K562 (cell line): ENCODE results near the gene RNF222. TPM values are rescaled to one million over a fixed set of nuclear protein-coding genes. Genes with fewer than 3 reads are reported as not detected.

Experiments
- ATAC-seq: fragments of 200-7000 bp; cut with Tn5 transposase; 3 replicates; pipeline ENCODE4 v1.9.1; 2020; ENCODE audit warnings: moderate library complexity
- BruUV-seq: library from RNA; stranded (reverse); fragments of 400-500 nt; replicated peaks from 2 replicates; lab custom pipeline; 2021; lab: Mats Ljungman, UMichigan
- CTCF ChIA-PET: fragments of 300-600 bp; formaldehyde crosslinking; extraction: SDS; loops from one replicate; lab custom pipeline; 2021; ENCODE audit warnings: low intra/inter-chr PET ratio; lab: Yijun Ruan, JAX
- POLR2A ChIA-PET: fragments of 300-600, 350-650 bp; sonication (Branson Sonifier 250); formaldehyde crosslinking; extraction: SDS; loops from one replicate; lab custom pipeline; 2021; ENCODE audit warnings: antibody characterized with exemption, inconsistent platforms; lab: Yijun Ruan, JAX
- DNase-seq, 4 experiments: peaks; one replicate each; pipeline versions ENCODE4 v3.0.0 to v3.0.0-alpha.2; 2011 to 2018; ENCODE audit warnings: low spot score in 3 of 4, mixed read lengths in 3 of 4; ENCODE audit errors: extremely low read depth in 1 of 4
- FAIRE-seq: peaks from 2 replicates; lab custom pipeline; 2011; peaks lifted over from hg19 to GRCh38; lab: Jason Lieb, UNC
- H2AFZ ChIP-seq: 2 replicates; pipeline ENCODE4 v1.6.0; 2011; ENCODE audit warnings: low read depth, low read length, control low read depth, inconsistent platforms
- H3K27ac ChIP-seq: fragments of 200-600 bp; 3 replicates; pipeline ENCODE4 v1.8.0; 2011; ENCODE audit warnings: low read depth, mild to moderate bottlenecking, control low read depth, inconsistent platforms, low read length, moderate library complexity, mixed read lengths; ENCODE audit errors: extremely low read depth
- H3K27me3 ChIP-seq, 2 experiments: fragments of 300-600 bp in 1 of 2; 2 replicates in 1 of 2; 3 replicates in 1 of 2; pipeline versions ENCODE4 v1.6.0 to v1.8.0; 2011; ENCODE audit warnings: inconsistent platforms in 2 of 2, low read length in 2 of 2, mild to moderate bottlenecking in 1 of 2, mixed read lengths in 1 of 2, moderate library complexity in 1 of 2; ENCODE audit not compliant: control insufficient read depth in 2 of 2, insufficient read depth in 2 of 2
- H3K36me3 ChIP-seq: fragments of 300-600 bp; 3 replicates; pipeline ENCODE4 v1.8.0; 2011; ENCODE audit warnings: mild to moderate bottlenecking, low read length, inconsistent platforms; ENCODE audit not compliant: control insufficient read depth, insufficient read depth
- H3K4me1 ChIP-seq, 2 experiments: fragments of 200-600 bp in 1 of 2; replicated peaks in 1 of 2; 2 replicates in 1 of 2; 3 replicates in 1 of 2; pipeline versions ENCODE4 v1.5.1 to v1.8.0; 2011; ENCODE audit warnings: inconsistent platforms in 2 of 2, low read length in 2 of 2, mild to moderate bottlenecking in 1 of 2, mixed read lengths in 1 of 2, moderate library complexity in 1 of 2; ENCODE audit not compliant: control insufficient read depth in 2 of 2, insufficient read depth in 2 of 2
- H3K4me2 ChIP-seq: 2 replicates; pipeline ENCODE4 v1.6.1; 2011; ENCODE audit warnings: low read length, control low read depth, inconsistent platforms, mixed read lengths; ENCODE audit not compliant: insufficient read depth
- H3K4me3 ChIP-seq: fragments of 200-600 bp; sonication (generic), shearing (Covaris generic); 2 replicates; pipeline ENCODE4 v1.5.1; 2016; ENCODE audit warnings: control low read depth, inconsistent platforms
- H3K79me2 ChIP-seq: fragments of 200-600 bp; 3 replicates; pipeline ENCODE4 v1.8.0; 2011; ENCODE audit warnings: low read length, inconsistent platforms; ENCODE audit not compliant: control insufficient read depth, insufficient read depth
- H3K9ac ChIP-seq, 2 experiments: 2 replicates each; pipeline versions ENCODE4 v1.6.0 to v1.6.1; 2011; ENCODE audit warnings: low read depth in 2 of 2, low read length in 2 of 2, control low read depth in 1 of 2, inconsistent platforms in 1 of 2, mild to moderate bottlenecking in 1 of 2, mixed read lengths in 1 of 2; ENCODE audit not compliant: insufficient read depth in 1 of 2
- H3K9me1 ChIP-seq: one replicate; pipeline ENCODE4 v1.6.0; 2011; ENCODE audit warnings: inconsistent platforms, mild to moderate bottlenecking, low read length, moderate library complexity; ENCODE audit not compliant: control insufficient read depth, insufficient read depth
- H3K9me3 ChIP-seq: replicated peaks from 2 replicates; pipeline ENCODE4 v1.5.1; 2011; ENCODE audit warnings: low read depth, low read length, inconsistent platforms; ENCODE audit not compliant: control insufficient read depth, insufficient read depth
- H4K20me1 ChIP-seq: replicated peaks from 2 replicates; pipeline ENCODE4 v1.6.1; 2011; ENCODE audit warnings: low read length, inconsistent platforms, mixed read lengths; ENCODE audit not compliant: control insufficient read depth, insufficient read depth
- CBX2 ChIP-seq: fragments of 200-600 bp; sonication (generic); IDR thresholded peaks from one replicate; pipeline ENCODE4 v1.6.1; 2012; ENCODE audit warnings: mild to moderate bottlenecking, low read length, inconsistent platforms; ENCODE audit not compliant: insufficient read depth, poor library complexity, severe bottlenecking
- STAG1 ChIP-seq: sonication (generic); formaldehyde crosslinking; IDR thresholded peaks from 2 replicates; pipeline ENCODE4 v1.5.0; 2020; ENCODE audit warnings: missing genetic modification reagents, borderline replicate concordance
- ZNF551 ChIP-seq: fragments of 250-450 bp; sonication (Bioruptor Pico); IDR thresholded peaks from 2 replicates; pipeline ENCODE4 v1.5.0; 2021; ENCODE audit warnings: mild to moderate bottlenecking, moderate library complexity
- whole genome bisulfite sequencing: fragments of 100-300 bp; shearing (Covaris generic); methylation state at CpG from one replicate; pipeline ENCODE4 v1.1.6; 2016; ENCODE audit warnings: low coverage, mixed read lengths; ENCODE audit not compliant: insufficient coverage; ENCODE audit errors: missing lambda C conversion rate; 5-methylcytosine and 5-hydroxymethylcytosine counted together
- in situ Hi-C: fragments of 300-500 bp; cut with MboI; formaldehyde crosslinking; loops from 4 replicates; pipeline ENCODE4 v1.15.0; 2018; ENCODE audit warnings: inconsistent platforms, mixed read lengths
- intact Hi-C: fragments of 100-400 bp; cut with micrococcal nuclease; formaldehyde crosslinking; loops from 2 replicates; pipeline ENCODE4 v1.14.2; 2022
- polyA plus RNA-seq, 8 experiments: library from polyadenylated mRNA; depleted of rRNA in 4 of 8; stranded (reverse) in 5 of 8; unstranded in 3 of 8; fragments of >200 nt; fragmentation: Nextera tagmentation in 2 of 8; fragmentation: Illumina TruSeq in 1 of 8; extraction: Ambion mirVana in 2 of 8; extraction: Trizol in 1 of 8; gene quantifications; 2 replicates each; pipeline versions ENCODE4 v1.2.1 to v1.2.3, GENCODE V29; 2011 to 2014; ENCODE audit warnings: inconsistent platforms in 1 of 8, missing spikeins in 1 of 8
- total RNA-seq, 7 experiments: library from RNA; depleted of rRNA in 6 of 7; stranded (reverse); fragments of >200 nt in 6 of 7; fragmentation: Illumina TruSeq in 2 of 7; extraction: Trizol in 2 of 7; gene quantifications; 2 replicates each; pipeline versions ENCODE4 v1.2.1 to v1.2.3, GENCODE V29; 2011 to 2021; ENCODE audit warnings: low replicate concordance in 1 of 7
- TF ChIP-seq, protein P1 (sequence below), 2 experiments: IDR thresholded peaks in 1 of 2; conservative IDR thresholded peaks in 1 of 2; 2 replicates each; pipeline ENCODE4 v1.6.1; 2016; ENCODE audit warnings: low read depth in 2 of 2, mild to moderate bottlenecking in 1 of 2, missing compliant biosample characterization in 1 of 2, missing genetic modification characterization in 1 of 2, moderate library complexity in 1 of 2
- TF ChIP-seq, protein P2 (sequence below), 2 experiments: fragments of 450-650 bp; IDR thresholded peaks; 2 replicates each; pipeline ENCODE4 v1.6.1; 2018; ENCODE audit warnings: mild to moderate bottlenecking in 2 of 2, low read depth in 1 of 2; ENCODE audit not compliant: partially characterized antibody in 2 of 2

The RNF222 gene
- total and polyA plus RNA-seq, 9 of the 15 experiments (the other 6 are each of a cell fraction or from before 2014, with no cell fraction given) = not detected

DNA sequence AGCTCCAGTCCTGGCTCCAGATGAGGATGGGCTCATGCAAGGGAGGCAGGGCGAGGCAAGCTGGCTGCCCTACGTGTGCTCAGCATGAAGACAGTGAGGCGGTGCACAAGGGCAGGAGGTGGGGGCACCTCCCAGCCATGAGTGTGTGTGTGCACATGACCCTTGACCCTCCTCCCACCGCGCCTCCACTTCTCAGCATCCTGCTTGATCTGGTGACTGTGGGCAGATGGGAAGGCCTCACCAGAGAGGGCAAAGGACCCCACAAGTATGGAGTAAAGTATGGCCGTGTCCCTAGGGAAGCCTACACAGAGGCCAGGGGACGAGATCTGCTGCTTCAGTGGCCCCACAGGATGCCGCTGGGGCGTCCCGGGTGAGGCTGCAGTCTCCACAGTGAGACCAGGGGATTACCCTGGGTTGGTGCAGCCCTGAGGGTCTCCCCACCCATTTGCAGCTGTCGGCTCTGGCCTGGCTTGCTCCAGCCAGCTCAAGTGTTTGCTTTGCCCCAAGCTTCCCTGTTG lies 7.9 kb upstream of the RNF222 start:
- Histone ChIP-seq H2AFZ (no peak overlapping the region), H3K27ac (no peak overlapping the region), H3K9ac (no peak overlapping the region)
- intact Hi-C loops = no loop called here
- no peak for TF ChIP-seq ZNF551 (CRISPR knock-in tag)
- no peak for TF ChIP-seq CBX2
- no peak for TF ChIP-seq STAG1 (CRISPR knock-in tag)
- TF ChIP-seq, all 486 proteins: peak for 0
- CTCF ChIA-PET = interaction anchor here (0.7 kb wide), 1 partner anchor 79 kb away, joined by 5 read pairs; no protein-coding TSS in a partner anchor
- Histone ChIP-seq H3K4me1 (peaks cover 5 to 10% of the 10 kb centered on the region in 2 experiments; a peak in 4 of 5 replicates), H3K36me3 (no peaks in the 10 kb centered on the region), H3K9me1 (no peaks in the 10 kb centered on the region), H3K27me3 (no peaks in the 10 kb centered on the region), H4K20me1 (no peaks in the 10 kb centered on the region), H3K79me2 (no peaks in the 10 kb centered on the region), H3K4me3 (no peak overlapping the region), H3K9me3 (no peaks in the 10 kb centered on the region), H3K4me2 (no peak overlapping the region)
- 67% methylated on average over 6 of the region's 11 CpGs for WGBS
- in situ Hi-C loops = loop anchor here (10.0 kb wide), 1 partner anchor 349 kb away; the partner anchor contains the start of gene SPDYE4
- POLR2A ChIA-PET = interaction anchor here (1.1 kb wide), 1 partner anchor 46 kb away, joined by 4 read pairs; no protein-coding TSS in a partner anchor
- DNase-seq = no peak
- no peak for FAIRE-seq
- no TSS peak for BruUV-seq
- ATAC-seq = no peak

DNA sequence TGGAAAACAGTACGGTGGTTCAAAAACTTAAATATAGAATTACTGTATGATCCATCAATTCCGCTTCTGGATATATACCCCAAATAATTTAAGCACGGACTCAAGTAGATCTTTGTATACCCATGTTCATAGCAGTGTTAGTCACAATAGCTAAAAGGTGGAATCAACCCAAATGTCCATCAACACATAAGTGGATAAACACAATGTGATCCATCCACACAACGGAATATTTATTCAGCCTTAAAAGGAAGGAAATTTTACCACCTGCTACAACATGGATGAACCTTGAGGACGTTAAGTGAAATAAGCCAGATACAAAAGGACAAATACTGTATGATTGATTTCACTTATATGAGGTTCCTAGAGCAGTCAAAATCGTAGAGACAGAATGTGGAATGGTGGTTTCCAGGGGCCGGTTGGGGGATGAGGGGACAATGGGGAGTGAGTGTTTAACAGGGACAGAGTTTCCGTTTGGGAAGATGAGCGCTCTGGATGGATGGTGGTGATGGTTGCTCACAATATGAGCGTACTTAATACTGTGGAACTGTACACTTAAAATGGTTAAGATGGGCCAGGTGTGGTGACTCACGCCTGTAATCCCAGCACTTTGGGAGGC lies 5.4 kb upstream of the RNF222 start:
- Histone ChIP-seq H3K9ac (no peak overlapping the region), H3K9me1 (no peaks in the 10 kb centered on the region), H3K4me1 (peaks cover 0 to 4% of the 10 kb centered on the region in 2 experiments; a peak in 2 of 5 replicates), H3K27me3 (peaks cover 0 to under 1% of the 10 kb centered on the region in 2 experiments; a peak in 2 of 5 replicates), H3K79me2 (no peaks in the 10 kb centered on the region), H2AFZ (no peak overlapping the region), H3K9me3 (no peaks in the 10 kb centered on the region), H4K20me1 (no peaks in the 10 kb centered on the region), H3K36me3 (no peaks in the 10 kb centered on the region), H3K4me2 (no peak overlapping the region), H3K27ac (no peak overlapping the region), H3K4me3 (no peak overlapping the region)
- DNase-seq = no peak
- no peak for FAIRE-seq
- 44% methylated on average over 11 of the region's 11 CpGs for WGBS
- CTCF ChIA-PET = no interaction called here
- ATAC-seq = no peak
- POLR2A ChIA-PET = no interaction called here
- in situ Hi-C loops (loop anchor here (10.0 kb wide), 1 partner anchor 352 kb away; the partner anchor contains the start of gene SPDYE4), intact Hi-C loops (no loop called here)
- BruUV-seq = no TSS peak
- TF ChIP-seq, protein P1, sequence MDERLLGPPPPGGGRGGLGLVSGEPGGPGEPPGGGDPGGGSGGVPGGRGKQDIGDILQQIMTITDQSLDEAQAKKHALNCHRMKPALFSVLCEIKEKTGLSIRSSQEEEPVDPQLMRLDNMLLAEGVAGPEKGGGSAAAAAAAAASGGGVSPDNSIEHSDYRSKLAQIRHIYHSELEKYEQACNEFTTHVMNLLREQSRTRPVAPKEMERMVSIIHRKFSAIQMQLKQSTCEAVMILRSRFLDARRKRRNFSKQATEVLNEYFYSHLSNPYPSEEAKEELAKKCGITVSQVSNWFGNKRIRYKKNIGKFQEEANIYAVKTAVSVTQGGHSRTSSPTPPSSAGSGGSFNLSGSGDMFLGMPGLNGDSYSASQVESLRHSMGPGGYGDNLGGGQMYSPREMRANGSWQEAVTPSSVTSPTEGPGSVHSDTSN (CRISPR knock-in tag; IDR thresholded peaks at IDR 0.05; ENCODE audit: low read depth) = no peak
- TF ChIP-seq, protein P1 (tag; conservative IDR thresholded peaks at IDR 0.05; ENCODE audit: low read depth) = no peak
- TF ChIP-seq, protein P2, sequence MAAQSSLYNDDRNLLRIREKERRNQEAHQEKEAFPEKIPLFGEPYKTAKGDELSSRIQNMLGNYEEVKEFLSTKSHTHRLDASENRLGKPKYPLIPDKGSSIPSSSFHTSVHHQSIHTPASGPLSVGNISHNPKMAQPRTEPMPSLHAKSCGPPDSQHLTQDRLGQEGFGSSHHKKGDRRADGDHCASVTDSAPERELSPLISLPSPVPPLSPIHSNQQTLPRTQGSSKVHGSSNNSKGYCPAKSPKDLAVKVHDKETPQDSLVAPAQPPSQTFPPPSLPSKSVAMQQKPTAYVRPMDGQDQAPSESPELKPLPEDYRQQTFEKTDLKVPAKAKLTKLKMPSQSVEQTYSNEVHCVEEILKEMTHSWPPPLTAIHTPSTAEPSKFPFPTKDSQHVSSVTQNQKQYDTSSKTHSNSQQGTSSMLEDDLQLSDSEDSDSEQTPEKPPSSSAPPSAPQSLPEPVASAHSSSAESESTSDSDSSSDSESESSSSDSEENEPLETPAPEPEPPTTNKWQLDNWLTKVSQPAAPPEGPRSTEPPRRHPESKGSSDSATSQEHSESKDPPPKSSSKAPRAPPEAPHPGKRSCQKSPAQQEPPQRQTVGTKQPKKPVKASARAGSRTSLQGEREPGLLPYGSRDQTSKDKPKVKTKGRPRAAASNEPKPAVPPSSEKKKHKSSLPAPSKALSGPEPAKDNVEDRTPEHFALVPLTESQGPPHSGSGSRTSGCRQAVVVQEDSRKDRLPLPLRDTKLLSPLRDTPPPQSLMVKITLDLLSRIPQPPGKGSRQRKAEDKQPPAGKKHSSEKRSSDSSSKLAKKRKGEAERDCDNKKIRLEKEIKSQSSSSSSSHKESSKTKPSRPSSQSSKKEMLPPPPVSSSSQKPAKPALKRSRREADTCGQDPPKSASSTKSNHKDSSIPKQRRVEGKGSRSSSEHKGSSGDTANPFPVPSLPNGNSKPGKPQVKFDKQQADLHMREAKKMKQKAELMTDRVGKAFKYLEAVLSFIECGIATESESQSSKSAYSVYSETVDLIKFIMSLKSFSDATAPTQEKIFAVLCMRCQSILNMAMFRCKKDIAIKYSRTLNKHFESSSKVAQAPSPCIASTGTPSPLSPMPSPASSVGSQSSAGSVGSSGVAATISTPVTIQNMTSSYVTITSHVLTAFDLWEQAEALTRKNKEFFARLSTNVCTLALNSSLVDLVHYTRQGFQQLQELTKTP (IDR thresholded peaks at IDR 0.05; ENCODE audit: low read depth in 1 of 2, partially characterized antibody in 2 of 2) = no peak
